ENCODE results near the gene SH3RF1. TPM values are rescaled to one million over a fixed set of nuclear protein-coding genes. Genes with fewer than 3 reads are reported as not detected.

Gene SH3RF1
- total RNA-seq, 4 donors from 2014 or later = 5.9 to 41.2 (median 15.0) TPM

- intact Hi-C loops (cut with DNase I; ENCODE audit: low total_unique reads) = no loop called here
- Histone ChIP-seq H3K36me3 (no peaks in the 10 kb centered on the region), H3K9me3 (no peaks in the 10 kb centered on the region), H3K27ac (no peak overlapping the region), H3K4me1 (no peaks in the 10 kb centered on the region), H3K27me3 (no peaks in the 10 kb centered on the region), H3K4me3 (no peak overlapping the region)
- TF ChIP-seq, protein P1, sequence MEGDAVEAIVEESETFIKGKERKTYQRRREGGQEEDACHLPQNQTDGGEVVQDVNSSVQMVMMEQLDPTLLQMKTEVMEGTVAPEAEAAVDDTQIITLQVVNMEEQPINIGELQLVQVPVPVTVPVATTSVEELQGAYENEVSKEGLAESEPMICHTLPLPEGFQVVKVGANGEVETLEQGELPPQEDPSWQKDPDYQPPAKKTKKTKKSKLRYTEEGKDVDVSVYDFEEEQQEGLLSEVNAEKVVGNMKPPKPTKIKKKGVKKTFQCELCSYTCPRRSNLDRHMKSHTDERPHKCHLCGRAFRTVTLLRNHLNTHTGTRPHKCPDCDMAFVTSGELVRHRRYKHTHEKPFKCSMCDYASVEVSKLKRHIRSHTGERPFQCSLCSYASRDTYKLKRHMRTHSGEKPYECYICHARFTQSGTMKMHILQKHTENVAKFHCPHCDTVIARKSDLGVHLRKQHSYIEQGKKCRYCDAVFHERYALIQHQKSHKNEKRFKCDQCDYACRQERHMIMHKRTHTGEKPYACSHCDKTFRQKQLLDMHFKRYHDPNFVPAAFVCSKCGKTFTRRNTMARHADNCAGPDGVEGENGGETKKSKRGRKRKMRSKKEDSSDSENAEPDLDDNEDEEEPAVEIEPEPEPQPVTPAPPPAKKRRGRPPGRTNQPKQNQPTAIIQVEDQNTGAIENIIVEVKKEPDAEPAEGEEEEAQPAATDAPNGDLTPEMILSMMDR (IDR thresholded peaks at IDR 0.05) = no peak
- no peak for TF ChIP-seq POLR2A (IDR thresholded peaks at IDR 0.05)
- no peak for DNase-seq
Observed at GRCh38 chr4:169144061-169144600, 126.6 kb downstream of the SH3RF1 start.

- Histone ChIP-seq H3K36me3 (no peaks in the 10 kb centered on the region), H3K27me3 (no peaks in the 10 kb centered on the region), H3K4me3 (no peak overlapping the region), H3K4me1 (no peaks in the 10 kb centered on the region), H3K27ac (no peak overlapping the region), H3K9me3 (no peaks in the 10 kb centered on the region)
- DNase-seq = no peak
- intact Hi-C loops (cut with DNase I; ENCODE audit: low total_unique reads) = no loop called here
- TF ChIP-seq POLR2A (IDR thresholded peaks at IDR 0.05) = no peak
- TF ChIP-seq, protein P1 (IDR thresholded peaks at IDR 0.05) = no peak
Observed at GRCh38 chr4:169143335-169143734, 127.4 kb downstream of the SH3RF1 start.

GRCh38 chr4:169142906-169143305 lies 127.8 kb downstream of the SH3RF1 start:
- Histone ChIP-seq H3K27ac (no peak overlapping the region), H3K4me1 (no peaks in the 10 kb centered on the region), H3K27me3 (no peaks in the 10 kb centered on the region), H3K9me3 (no peaks in the 10 kb centered on the region), H3K4me3 (no peak overlapping the region), H3K36me3 (no peaks in the 10 kb centered on the region)
- TF ChIP-seq, protein P1 (IDR thresholded peaks at IDR 0.05) = no peak
- no peak for TF ChIP-seq POLR2A (IDR thresholded peaks at IDR 0.05)
- intact Hi-C loops (cut with DNase I; ENCODE audit: low total_unique reads) = no loop called here
- DNase-seq = no peak

DNA sequence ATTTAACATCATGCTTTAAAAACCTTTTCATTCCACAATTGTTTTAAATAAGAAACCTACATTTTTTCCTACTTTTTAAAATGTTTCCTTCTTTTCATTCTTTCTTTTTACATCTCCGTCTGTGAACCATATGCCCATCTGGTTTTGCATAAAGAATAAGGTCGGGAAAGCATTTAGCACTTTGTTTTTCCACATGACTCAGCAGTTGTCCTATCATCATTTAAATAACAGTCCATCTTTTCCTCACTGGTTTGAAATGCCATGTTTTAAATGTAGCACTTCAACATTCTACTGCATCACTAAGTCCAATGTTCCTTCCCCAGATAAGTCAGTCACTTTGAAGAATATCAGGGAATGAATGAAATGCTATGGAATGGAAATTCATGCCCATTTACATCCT lies 128.4 kb downstream of the SH3RF1 start:
- intact Hi-C loops (cut with DNase I; ENCODE audit: low total_unique reads) = no loop called here
- H3K4me1 ChIP-seq = no peaks in the 10 kb centered on the region
- TF ChIP-seq POLR2A (IDR thresholded peaks at IDR 0.05) = no peak
- TF ChIP-seq, protein P1 (IDR thresholded peaks at IDR 0.05) = no peak
- H3K4me3 ChIP-seq = no peak overlapping the region
- no peaks in the 10 kb centered on the region for H3K36me3 ChIP-seq
- DNase-seq = no peak
- no peaks in the 10 kb centered on the region for H3K9me3 ChIP-seq
- no peaks in the 10 kb centered on the region for H3K27me3 ChIP-seq
- H3K27ac ChIP-seq = no peak overlapping the region

GRCh38 chr4:169139021-169139420 lies 131.7 kb downstream of the SH3RF1 start:
- Histone ChIP-seq H3K9me3 (no peaks in the 10 kb centered on the region), H3K4me1 (no peaks in the 10 kb centered on the region), H3K27ac (no peak overlapping the region), H3K27me3 (no peaks in the 10 kb centered on the region), H3K4me3 (no peak overlapping the region), H3K36me3 (no peaks in the 10 kb centered on the region)
- intact Hi-C loops (cut with DNase I; ENCODE audit: low total_unique reads) = no loop called here
- no peak for DNase-seq
- no peak for TF ChIP-seq POLR2A (IDR thresholded peaks at IDR 0.05)
- TF ChIP-seq, protein P1 (IDR thresholded peaks at IDR 0.05) = no peak

Data from uterus (tissue), 4 donors.